Measurements from ENCODE around the gene PCSK4. TPM values are rescaled to one million over a fixed set of nuclear protein-coding genes. Genes with fewer than 3 reads are reported as not detected.

Gene PCSK4
- total RNA-seq, 1 experiment from 2014 or later = 6.4 TPM

GRCh38 chr19:1459479-1459878, 30.7 kb downstream of the PCSK4 start:
- TF ChIP-seq, protein P1, sequence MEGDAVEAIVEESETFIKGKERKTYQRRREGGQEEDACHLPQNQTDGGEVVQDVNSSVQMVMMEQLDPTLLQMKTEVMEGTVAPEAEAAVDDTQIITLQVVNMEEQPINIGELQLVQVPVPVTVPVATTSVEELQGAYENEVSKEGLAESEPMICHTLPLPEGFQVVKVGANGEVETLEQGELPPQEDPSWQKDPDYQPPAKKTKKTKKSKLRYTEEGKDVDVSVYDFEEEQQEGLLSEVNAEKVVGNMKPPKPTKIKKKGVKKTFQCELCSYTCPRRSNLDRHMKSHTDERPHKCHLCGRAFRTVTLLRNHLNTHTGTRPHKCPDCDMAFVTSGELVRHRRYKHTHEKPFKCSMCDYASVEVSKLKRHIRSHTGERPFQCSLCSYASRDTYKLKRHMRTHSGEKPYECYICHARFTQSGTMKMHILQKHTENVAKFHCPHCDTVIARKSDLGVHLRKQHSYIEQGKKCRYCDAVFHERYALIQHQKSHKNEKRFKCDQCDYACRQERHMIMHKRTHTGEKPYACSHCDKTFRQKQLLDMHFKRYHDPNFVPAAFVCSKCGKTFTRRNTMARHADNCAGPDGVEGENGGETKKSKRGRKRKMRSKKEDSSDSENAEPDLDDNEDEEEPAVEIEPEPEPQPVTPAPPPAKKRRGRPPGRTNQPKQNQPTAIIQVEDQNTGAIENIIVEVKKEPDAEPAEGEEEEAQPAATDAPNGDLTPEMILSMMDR (IDR thresholded peaks at IDR 0.05; ENCODE audit: insufficient read depth in 1 of 2, low read depth in 1 of 2, low read length in 1 of 2, severe bottlenecking in 1 of 2, unreplicated experiment in 1 of 2) = no peak
- H3K27me3 Mint-ChIP-seq (ENCODE audit: insufficient read depth, unreplicated experiment) = no peaks in the 10 kb centered on the region
- H3K4me3 Mint-ChIP-seq (ENCODE audit: unreplicated experiment) = no peak overlapping the region
- ChIA-PET POLR2A (no interaction called here), CTCF (no interaction called here)
- Histone ChIP-seq H3K4me1 (no peaks in the 10 kb centered on the region), H3K4me3 (ENCODE audit: low read depth, low read length) (no peak overlapping the region), H3K36me3 (ENCODE audit: control insufficient read depth, insufficient read depth, low read length) (no peaks in the 10 kb centered on the region; the same call in 1 of the 2 replicates), H3K27me3 (replicated peaks; ENCODE audit: control insufficient read depth, insufficient read depth, low read length) (no peaks in the 10 kb centered on the region), H3K9me3 (no peaks in the 10 kb centered on the region)
- BruUV-seq (replicated peaks) = no TSS peak
- no peaks in the 10 kb centered on the region for H3K4me1 Mint-ChIP-seq (ENCODE audit: low read depth, unreplicated experiment)
- no peak overlapping the region for H3K27ac Mint-ChIP-seq (ENCODE audit: unreplicated experiment)
- H3K36me3 Mint-ChIP-seq (ENCODE audit: insufficient read depth, unreplicated experiment) = peaks cover 18% of the 10 kb centered on the region
- intact Hi-C loops (cut with micrococcal nuclease; ENCODE audit: unreplicated experiment) = no loop called here
- no peaks in the 10 kb centered on the region for H3K9me3 Mint-ChIP-seq (ENCODE audit: unreplicated experiment)
- no peak for DNase-seq

DNA sequence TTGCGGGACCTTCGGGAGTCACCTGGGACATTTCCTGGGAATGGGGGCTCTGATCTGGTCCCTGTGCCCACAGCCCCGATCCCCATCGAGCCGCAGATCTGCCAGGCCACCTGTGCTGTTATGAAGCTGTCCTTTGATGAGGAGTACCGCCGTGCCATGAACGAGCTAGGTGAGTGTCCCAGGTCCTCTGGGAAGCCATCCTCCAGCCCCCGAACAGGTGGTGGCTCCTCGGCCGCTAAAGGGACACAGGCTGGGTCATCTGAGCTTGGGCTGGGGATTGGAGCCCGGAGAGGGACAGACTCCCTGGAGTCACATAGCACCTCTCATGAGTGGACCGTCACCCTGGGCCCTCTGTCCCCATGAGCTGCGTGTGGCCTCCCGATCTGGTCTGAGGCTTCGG, 32.3 kb downstream of the PCSK4 start:
- TF ChIP-seq, protein P1 (IDR thresholded peaks at IDR 0.05; ENCODE audit: insufficient read depth in 1 of 2, low read depth in 1 of 2, low read length in 1 of 2, severe bottlenecking in 1 of 2, unreplicated experiment in 1 of 2) = no peak
- Mint-ChIP-seq H3K4me3 (ENCODE audit: unreplicated experiment) (no peak overlapping the region), H3K4me1 (ENCODE audit: low read depth, unreplicated experiment) (no peaks in the 10 kb centered on the region), H3K36me3 (ENCODE audit: insufficient read depth, unreplicated experiment) (peaks cover 29% of the 10 kb centered on the region), H3K27me3 (ENCODE audit: insufficient read depth, unreplicated experiment) (no peaks in the 10 kb centered on the region), H3K9me3 (ENCODE audit: unreplicated experiment) (no peaks in the 10 kb centered on the region), H3K27ac (ENCODE audit: unreplicated experiment) (no peak overlapping the region)
- Histone ChIP-seq H3K27me3 (replicated peaks; ENCODE audit: control insufficient read depth, insufficient read depth, low read length) (no peaks in the 10 kb centered on the region), H3K36me3 (ENCODE audit: control insufficient read depth, insufficient read depth, low read length) (no peaks in the 10 kb centered on the region; the same call in 1 of the 2 replicates), H3K4me3 (ENCODE audit: low read depth, low read length) (no peak overlapping the region), H3K9me3 (no peaks in the 10 kb centered on the region), H3K4me1 (no peaks in the 10 kb centered on the region)
- intact Hi-C loops (cut with micrococcal nuclease; ENCODE audit: unreplicated experiment) = no loop called here
- no peak for DNase-seq
- ChIA-PET POLR2A (no interaction called here), CTCF (interaction anchor here (0.6 kb wide), 2 partner anchors 20 to 52 kb away, joined by 3 read pairs; no protein-coding TSS in a partner anchor)
- no TSS peak for BruUV-seq (replicated peaks)

- CTCF ChIA-PET = interaction anchor here (0.6 kb wide), 1 partner anchor 21 kb away, joined by 3 read pairs; no protein-coding TSS in a partner anchor
- TF ChIP-seq, protein P1 (IDR thresholded peaks at IDR 0.05; ENCODE audit: insufficient read depth in 1 of 2, low read depth in 1 of 2, low read length in 1 of 2, severe bottlenecking in 1 of 2, unreplicated experiment in 1 of 2) = no peak
- POLR2A ChIA-PET = interaction anchor here (0.6 kb wide), 1 partner anchor 968 kb away, joined by 3 read pairs; no protein-coding TSS in a partner anchor
- Mint-ChIP-seq H3K4me3 (ENCODE audit: unreplicated experiment) (no peak overlapping the region), H3K9me3 (ENCODE audit: unreplicated experiment) (no peaks in the 10 kb centered on the region), H3K4me1 (ENCODE audit: low read depth, unreplicated experiment) (no peaks in the 10 kb centered on the region), H3K36me3 (ENCODE audit: insufficient read depth, unreplicated experiment) (peaks cover 33% of the 10 kb centered on the region), H3K27ac (ENCODE audit: unreplicated experiment) (no peak overlapping the region), H3K27me3 (ENCODE audit: insufficient read depth, unreplicated experiment) (no peaks in the 10 kb centered on the region)
- Histone ChIP-seq H3K36me3 (ENCODE audit: control insufficient read depth, insufficient read depth, low read length) (no peaks in the 10 kb centered on the region; the same call in 1 of the 2 replicates), H3K4me3 (ENCODE audit: low read depth, low read length) (no peak overlapping the region), H3K27me3 (replicated peaks; ENCODE audit: control insufficient read depth, insufficient read depth, low read length) (no peaks in the 10 kb centered on the region), H3K4me1 (no peaks in the 10 kb centered on the region), H3K9me3 (no peaks in the 10 kb centered on the region)
- no peak for DNase-seq
- intact Hi-C loops (cut with micrococcal nuclease; ENCODE audit: unreplicated experiment) = no loop called here
- BruUV-seq (replicated peaks) = no TSS peak
Observed at GRCh38 chr19:1457031-1457739, 33.0 kb downstream of the PCSK4 start.
